Measurements from ENCODE around the gene KCNJ4.
"Not testable (repeated sequence)": the region's sequence is repeated elsewhere in the genome, so short reads cannot be mapped to it uniquely, and the experiment has no call there.

KCNJ4 gene

GRCh38 chr22:38470179-38470578 lies 15.2 kb upstream of the KCNJ4 start:
- DNase-seq (ENCODE audit: low read depth in 3 of 3) = not testable (repeated sequence)

GRCh38 chr22:38469306-38469781 lies 14.3 kb upstream of the KCNJ4 start:
- no peak for DNase-seq (ENCODE audit: low read depth in 3 of 3)

- no peak for DNase-seq (ENCODE audit: low read depth in 3 of 3)
Observed at GRCh38 chr22:38468443-38469305, 13.7 kb upstream of the KCNJ4 start.

- DNase-seq (ENCODE audit: low read depth in 3 of 3) = peak; percentile 33 to 58 (median 41)
Observed at GRCh38 chr22:38467904-38468442, 13.0 kb upstream of the KCNJ4 start, which contains the start of gene KDELR3. Gene KDELR3, plus strand, starts transcription at chr22:38468096. Its CDS starts 138 bp downstream, at chr22:38468234.

GRCh38 chr22:38467438-38467903 lies 12.5 kb upstream of the KCNJ4 start:
- DNase-seq (ENCODE audit: low read depth in 3 of 3) = no peak

GRCh38 chr22:38465673-38466490 lies 10.9 kb upstream of the KCNJ4 start:
- no peak for DNase-seq (ENCODE audit: low read depth in 3 of 3)

- no peak for DNase-seq (ENCODE audit: low read depth in 3 of 3)
Observed at GRCh38 chr22:38464992-38465672, 10.1 kb upstream of the KCNJ4 start.

GRCh38 chr22:38462960-38463784 lies 8.2 kb upstream of the KCNJ4 start:
- no peak for DNase-seq (ENCODE audit: low read depth in 3 of 3)

- peak; percentile 39 to 65 (median 39) for DNase-seq (ENCODE audit: low read depth in 3 of 3)
Observed at GRCh38 chr22:38461414-38462081, 6.5 kb upstream of the KCNJ4 start.

GRCh38 chr22:38461057-38461413 lies 6.0 kb upstream of the KCNJ4 start:
- no peak for DNase-seq (ENCODE audit: low read depth in 3 of 3)

- no peak for DNase-seq (ENCODE audit: low read depth in 3 of 3)
Observed at GRCh38 chr22:38460426-38460840, 5.4 kb upstream of the KCNJ4 start.

GRCh38 chr22:38456841-38457699 lies 2.1 kb upstream of the KCNJ4 start:
- DNase-seq (ENCODE audit: low read depth in 3 of 3) = no peak

GRCh38 chr22:38456272-38456835 lies 1.4 kb upstream of the KCNJ4 start:
- DNase-seq (ENCODE audit: low read depth in 3 of 3) = no peak

- no peak for DNase-seq (ENCODE audit: low read depth in 3 of 3)
Observed at GRCh38 chr22:38455530-38456271, 702 bp upstream of the KCNJ4 start.

- DNase-seq (ENCODE audit: low read depth in 3 of 3) = no peak
Observed at GRCh38 chr22:38454353-38455075, 485 bp downstream of the KCNJ4 start.

GRCh38 chr22:38453996-38454352 lies 1.0 kb downstream of the KCNJ4 start:
- no peak for DNase-seq (ENCODE audit: low read depth in 3 of 3)

- no peak for DNase-seq (ENCODE audit: low read depth in 3 of 3)
Observed at GRCh38 chr22:38453066-38453672, 1.8 kb downstream of the KCNJ4 start.

Measured in stimulated activated CD4-positive, alpha-beta T cell treated with anti-CD3 and anti-CD28 coated beads, TNF-alpha, amount 100 ng/mL, for 48 hours (primary cell).